K562 (cell line): ENCODE data around the gene FRMD4A. TPM values are rescaled to one million over a fixed set of nuclear protein-coding genes. Genes with fewer than 3 reads are reported as not detected.

Experiments
- ATAC-seq: fragments of 200-7000 bp; cut with Tn5 transposase; 3 replicates; pipeline ENCODE4 v1.9.1; 2020; ENCODE audit warnings: moderate library complexity
- BruUV-seq: library from RNA; stranded (reverse); fragments of 400-500 nt; replicated peaks from 2 replicates; lab custom pipeline; 2021; lab: Mats Ljungman, UMichigan
- CTCF ChIA-PET: fragments of 300-600 bp; formaldehyde crosslinking; extraction: SDS; loops from one replicate; lab custom pipeline; 2021; ENCODE audit warnings: low intra/inter-chr PET ratio; lab: Yijun Ruan, JAX
- POLR2A ChIA-PET: fragments of 300-600, 350-650 bp; sonication (Branson Sonifier 250); formaldehyde crosslinking; extraction: SDS; loops from one replicate; lab custom pipeline; 2021; ENCODE audit warnings: antibody characterized with exemption, inconsistent platforms; lab: Yijun Ruan, JAX
- DNase-seq, 4 experiments: peaks; one replicate each; pipeline versions ENCODE4 v3.0.0 to v3.0.0-alpha.2; 2011 to 2018; ENCODE audit warnings: low spot score in 3 of 4, mixed read lengths in 3 of 4; ENCODE audit errors: extremely low read depth in 1 of 4
- FAIRE-seq: peaks from 2 replicates; lab custom pipeline; 2011; peaks lifted over from hg19 to GRCh38; lab: Jason Lieb, UNC
- H2AFZ ChIP-seq: 2 replicates; pipeline ENCODE4 v1.6.0; 2011; ENCODE audit warnings: low read depth, low read length, control low read depth, inconsistent platforms
- H3K27ac ChIP-seq: fragments of 200-600 bp; 3 replicates; pipeline ENCODE4 v1.8.0; 2011; ENCODE audit warnings: low read depth, mild to moderate bottlenecking, control low read depth, inconsistent platforms, low read length, moderate library complexity, mixed read lengths; ENCODE audit errors: extremely low read depth
- H3K27me3 ChIP-seq, 2 experiments: fragments of 300-600 bp in 1 of 2; 2 replicates in 1 of 2; 3 replicates in 1 of 2; pipeline versions ENCODE4 v1.6.0 to v1.8.0; 2011; ENCODE audit warnings: inconsistent platforms in 2 of 2, low read length in 2 of 2, mild to moderate bottlenecking in 1 of 2, mixed read lengths in 1 of 2, moderate library complexity in 1 of 2; ENCODE audit not compliant: control insufficient read depth in 2 of 2, insufficient read depth in 2 of 2
- H3K36me3 ChIP-seq: fragments of 300-600 bp; 3 replicates; pipeline ENCODE4 v1.8.0; 2011; ENCODE audit warnings: mild to moderate bottlenecking, low read length, inconsistent platforms; ENCODE audit not compliant: control insufficient read depth, insufficient read depth
- H3K4me1 ChIP-seq, 2 experiments: fragments of 200-600 bp in 1 of 2; replicated peaks in 1 of 2; 2 replicates in 1 of 2; 3 replicates in 1 of 2; pipeline versions ENCODE4 v1.5.1 to v1.8.0; 2011; ENCODE audit warnings: inconsistent platforms in 2 of 2, low read length in 2 of 2, mild to moderate bottlenecking in 1 of 2, mixed read lengths in 1 of 2, moderate library complexity in 1 of 2; ENCODE audit not compliant: control insufficient read depth in 2 of 2, insufficient read depth in 2 of 2
- H3K4me2 ChIP-seq: 2 replicates; pipeline ENCODE4 v1.6.1; 2011; ENCODE audit warnings: low read length, control low read depth, inconsistent platforms, mixed read lengths; ENCODE audit not compliant: insufficient read depth
- H3K4me3 ChIP-seq: fragments of 200-600 bp; sonication (generic), shearing (Covaris generic); 2 replicates; pipeline ENCODE4 v1.5.1; 2016; ENCODE audit warnings: control low read depth, inconsistent platforms
- H3K79me2 ChIP-seq: fragments of 200-600 bp; 3 replicates; pipeline ENCODE4 v1.8.0; 2011; ENCODE audit warnings: low read length, inconsistent platforms; ENCODE audit not compliant: control insufficient read depth, insufficient read depth
- H3K9ac ChIP-seq, 2 experiments: 2 replicates each; pipeline versions ENCODE4 v1.6.0 to v1.6.1; 2011; ENCODE audit warnings: low read depth in 2 of 2, low read length in 2 of 2, control low read depth in 1 of 2, inconsistent platforms in 1 of 2, mild to moderate bottlenecking in 1 of 2, mixed read lengths in 1 of 2; ENCODE audit not compliant: insufficient read depth in 1 of 2
- H3K9me1 ChIP-seq: one replicate; pipeline ENCODE4 v1.6.0; 2011; ENCODE audit warnings: inconsistent platforms, mild to moderate bottlenecking, low read length, moderate library complexity; ENCODE audit not compliant: control insufficient read depth, insufficient read depth
- H3K9me3 ChIP-seq: replicated peaks from 2 replicates; pipeline ENCODE4 v1.5.1; 2011; ENCODE audit warnings: low read depth, low read length, inconsistent platforms; ENCODE audit not compliant: control insufficient read depth, insufficient read depth
- H4K20me1 ChIP-seq: replicated peaks from 2 replicates; pipeline ENCODE4 v1.6.1; 2011; ENCODE audit warnings: low read length, inconsistent platforms, mixed read lengths; ENCODE audit not compliant: control insufficient read depth, insufficient read depth
- ARID4B ChIP-seq: sonication (generic); formaldehyde crosslinking; IDR thresholded peaks from 2 replicates; pipeline ENCODE4 v1.8.0; 2022; ENCODE audit warnings: mild to moderate bottlenecking, missing genetic modification reagents
- CGGBP1 ChIP-seq: fragments of 250-450 bp; sonication (Bioruptor Pico); IDR thresholded peaks from 2 replicates; pipeline ENCODE4 v1.9.0; 2021; ENCODE audit warnings: mild to moderate bottlenecking
- FOXO4 ChIP-seq: fragments of 450-650 bp; formaldehyde crosslinking; IDR thresholded peaks from 2 replicates; pipeline ENCODE4 v1.4.0; 2020; ENCODE audit warnings: mild to moderate bottlenecking, moderate library complexity
- ILK ChIP-seq: fragments of 450-650 bp; IDR thresholded peaks from 2 replicates; pipeline ENCODE4 v1.6.1; 2016; ENCODE audit warnings: missing genetic modification characterization, low read depth, mild to moderate bottlenecking, missing compliant biosample characterization, moderate library complexity, borderline replicate concordance
- KAT2B ChIP-seq: IDR thresholded peaks from one replicate; pipeline ENCODE4 v1.6.1; 2012; ENCODE audit warnings: low read depth, mild to moderate bottlenecking, control low read depth, inconsistent platforms, low read length, moderate library complexity
- MTF1 ChIP-seq: fragments of 250-450 bp; sonication (Bioruptor Pico); IDR thresholded peaks from 2 replicates; pipeline ENCODE4 v1.9.0; 2021; ENCODE audit warnings: moderate library complexity, mild to moderate bottlenecking, inconsistent platforms, borderline replicate concordance
- PRDM10 ChIP-seq: fragments of 450-650 bp; IDR thresholded peaks from 2 replicates; pipeline ENCODE4 v1.6.1; 2018; ENCODE audit not compliant: partially characterized antibody
- SPI1 ChIP-seq: IDR thresholded peaks from 2 replicates; pipeline ENCODE4 v1.6.1; 2011; ENCODE audit warnings: low read depth, low read length, control low read depth, borderline replicate concordance
- SREBF2 ChIP-seq: sonication (generic); formaldehyde crosslinking; IDR thresholded peaks from 2 replicates; pipeline ENCODE4 v1.4.0; 2020; ENCODE audit warnings: mild to moderate bottlenecking, missing genetic modification reagents
- TAF15 ChIP-seq: fragments of 200-400 bp; formaldehyde crosslinking; IDR thresholded peaks from 2 replicates; pipeline ENCODE4 v1.6.1; 2017; ENCODE audit warnings: mild to moderate bottlenecking, low read depth, low read length, moderate library complexity
- WGBS: fragments of 100-300 bp; shearing (Covaris generic); methylation state at CpG from one replicate; pipeline ENCODE4 v1.1.6; 2016; ENCODE audit warnings: low coverage, mixed read lengths; ENCODE audit not compliant: insufficient coverage; ENCODE audit errors: missing lambda C conversion rate; 5-methylcytosine and 5-hydroxymethylcytosine counted together
- in situ Hi-C: fragments of 300-500 bp; cut with MboI; formaldehyde crosslinking; loops from 4 replicates; pipeline ENCODE4 v1.15.0; 2018; ENCODE audit warnings: inconsistent platforms, mixed read lengths
- intact Hi-C: fragments of 100-400 bp; cut with micrococcal nuclease; formaldehyde crosslinking; loops from 2 replicates; pipeline ENCODE4 v1.14.2; 2022
- polyA plus RNA-seq, 8 experiments: library from polyadenylated mRNA; depleted of rRNA in 4 of 8; stranded (reverse) in 5 of 8; unstranded in 3 of 8; fragments of >200 nt; fragmentation: Nextera tagmentation in 2 of 8; fragmentation: Illumina TruSeq in 1 of 8; extraction: Ambion mirVana in 2 of 8; extraction: Trizol in 1 of 8; gene quantifications; 2 replicates each; pipeline versions ENCODE4 v1.2.1 to v1.2.3, GENCODE V29; 2011 to 2014; ENCODE audit warnings: inconsistent platforms in 1 of 8, missing spikeins in 1 of 8
- total RNA-seq, 7 experiments: library from RNA; depleted of rRNA in 6 of 7; stranded (reverse); fragments of >200 nt in 6 of 7; fragmentation: Illumina TruSeq in 2 of 7; extraction: Trizol in 2 of 7; gene quantifications; 2 replicates each; pipeline versions ENCODE4 v1.2.1 to v1.2.3, GENCODE V29; 2011 to 2021; ENCODE audit warnings: low replicate concordance in 1 of 7

Gene FRMD4A
- total and polyA plus RNA-seq, 9 of the 15 experiments (the other 6 are each of a cell fraction or from before 2014, with no cell fraction given), result 0.80 to 5.2 (median 3.0) TPM

- intact Hi-C loops, result loop anchor here (1.0 to 5.0 kb wide), 2 partner anchors 62 to 118 kb away; no protein-coding TSS in a partner anchor
- POLR2A ChIA-PET, result interaction anchor here (0.6 kb wide), 1 partner anchor 83 kb away, joined by 4 read pairs; no protein-coding TSS in a partner anchor
- no peak for TF ChIP-seq MTF1 (CRISPR knock-in tag)
- TF ChIP-seq PRDM10, result no peak
- TF ChIP-seq SREBF2 (CRISPR knock-in tag), result no peak
- TF ChIP-seq TAF15, result no peak
- no peak for TF ChIP-seq FOXO4
- TF ChIP-seq KAT2B, result no peak
- TF ChIP-seq SPI1, result peak; percentile 61; the same call in 1 of the 2 replicates
- no peak for TF ChIP-seq CGGBP1 (CRISPR knock-in tag)
- no peak for TF ChIP-seq ILK (tag)
- TF ChIP-seq ARID4B (CRISPR knock-in tag), result no peak
Measured at GRCh38 chr10:13659887-13660550, 670.7 kb downstream of the FRMD4A start.

More at GRCh38 chr10:13659887-13660550, 670.7 kb downstream of the FRMD4A start:
- no peaks in the 10 kb centered on the region for H3K9me1 ChIP-seq
- ATAC-seq (peak; percentile 90), FAIRE-seq (peak; percentile 97), DNase-seq (peak; percentile 67 to 80 (median 79))
- no peak overlapping the region for H3K4me2 ChIP-seq
- H3K36me3 ChIP-seq, result no peaks in the 10 kb centered on the region; the same call in 2 of the 3 replicates
- no peak overlapping the region for H3K9ac ChIP-seq
- H3K9me3 ChIP-seq, result no peaks in the 10 kb centered on the region
- 9% methylated on average over 18 of the region's 19 CpGs for WGBS
- H3K79me2 ChIP-seq, result no peaks in the 10 kb centered on the region
- in situ Hi-C loops, result no loop called here
- H2AFZ ChIP-seq, result no peak overlapping the region
- peaks cover 0 to 3% of the 10 kb centered on the region in 2 experiments; a peak in 1 of 5 replicates for H3K4me1 ChIP-seq
- no peak overlapping the region for H3K4me3 ChIP-seq
- no peak overlapping the region for H3K27ac ChIP-seq
- BruUV-seq, result no TSS peak
- peaks cover 10% of the 10 kb centered on the region for H4K20me1 ChIP-seq
- CTCF ChIA-PET, result interaction anchor here (0.7 to 2.3 kb wide), 3 partner anchors 29 to 288 kb away, joined by 4 to 23 read pairs (median 4); no protein-coding TSS in a partner anchor
- no peaks in the 10 kb centered on the region; a peak in 1 of 5 replicates for H3K27me3 ChIP-seq
